Fibroblast of mammary gland (primary cell): ENCODE data around the gene UBE2C.
A peak's percentile ranks its signal among the peaks of the same experiment; 100 is the strongest.

ENCODE experiments used
- DNase-seq: peaks from one replicate; pipeline ENCODE4 v3.0.0-alpha.2; 2010; ENCODE audit warnings: low read depth
- H3K4me3 ChIP-seq: 2 replicates; pipeline ENCODE4 v1.5.1; 2011; ENCODE audit warnings: low read depth, mild to moderate bottlenecking, low read length, moderate library complexity; ENCODE audit not compliant: control insufficient read depth
- CTCF ChIP-seq: conservative IDR thresholded peaks from 2 replicates; pipeline ENCODE4 v1.5.1; 2011; ENCODE audit warnings: low read depth, low read length, inconsistent platforms; ENCODE audit not compliant: control insufficient read depth, insufficient read depth

UBE2C gene

GRCh38 chr20:45772693-45773092 is 39.8 kb upstream of the UBE2C start:
- no peak for DNase-seq
- no peak overlapping the region for H3K4me3 ChIP-seq
- TF ChIP-seq CTCF = no peak

GRCh38 chr20:45774945-45775344 is 37.5 kb upstream of the UBE2C start:
- H3K4me3 ChIP-seq = no peak overlapping the region
- TF ChIP-seq CTCF = no peak
- DNase-seq = no peak

- TF ChIP-seq CTCF = no peak
- H3K4me3 ChIP-seq = no peak overlapping the region
- no peak for DNase-seq
These were observed 37.0 kb upstream of the UBE2C start for GRCh38 chr20:45775411-45775810.

GRCh38 chr20:45776931-45777330 is 35.5 kb upstream of the UBE2C start:
- TF ChIP-seq CTCF = no peak
- no peak overlapping the region for H3K4me3 ChIP-seq
- no peak for DNase-seq

- no peak for TF ChIP-seq CTCF
These were observed 33.2 kb upstream of the UBE2C start for GRCh38 chr20:45779011-45779915.

GRCh38 chr20:45780159-45780558 is 32.3 kb upstream of the UBE2C start:
- TF ChIP-seq CTCF = no peak
- peak; percentile 45 for DNase-seq
- no peak overlapping the region for H3K4me3 ChIP-seq

More at GRCh38 chr20:45779011-45779915, 33.2 kb upstream of the UBE2C start:
- peak; percentile 99 for DNase-seq
- H3K4me3 ChIP-seq = no peak overlapping the region
